NCI-H526 (cell line): ENCODE results near the gene ERRFI1.
"Not testable (repeated sequence)": the region's sequence is repeated elsewhere in the genome, so short reads cannot be mapped to it uniquely, and the experiment has no call there.

Experiments used
- DNase-seq, 2 experiments: peaks; one replicate each; lab custom pipeline; 2025; lab: John Stamatoyannopoulos, UW

ERRFI1 gene

GRCh38 chr1:8026153-8026975 is at the start of gene ERRFI1:
Gene ERRFI1 (minus strand): TSS chr1:8026309. CDS start chr1:8015619, 10,690 bp downstream.
- peak; percentile 63 to 94 for DNase-seq

DNA sequence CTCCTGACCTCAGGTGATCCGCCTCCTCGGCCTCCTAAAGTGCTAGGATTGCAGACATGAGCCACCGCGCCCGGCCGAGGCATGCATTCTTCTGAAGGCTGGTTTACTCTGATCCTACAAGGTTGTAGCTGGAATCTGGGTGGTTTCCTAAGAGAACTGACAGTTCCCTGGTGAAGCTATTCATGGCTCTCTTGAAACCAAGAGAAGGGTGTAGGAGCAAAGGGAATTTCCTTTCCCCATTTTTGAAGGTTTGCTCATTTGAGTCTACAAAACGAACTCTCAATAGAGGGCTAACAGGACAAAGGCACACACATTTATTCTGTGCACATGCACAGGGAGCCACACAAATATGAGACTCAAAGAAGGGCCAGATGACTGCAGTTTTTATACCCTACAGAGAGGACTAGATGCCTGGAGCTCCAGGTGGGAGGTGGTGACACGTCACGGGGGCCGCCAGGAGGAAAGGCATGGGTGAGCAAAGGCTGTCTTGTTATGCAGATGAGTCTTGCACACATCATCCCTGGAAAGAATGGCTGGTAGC is 49.5 kb upstream of the ERRFI1 start:
- DNase-seq = no peak

DNA sequence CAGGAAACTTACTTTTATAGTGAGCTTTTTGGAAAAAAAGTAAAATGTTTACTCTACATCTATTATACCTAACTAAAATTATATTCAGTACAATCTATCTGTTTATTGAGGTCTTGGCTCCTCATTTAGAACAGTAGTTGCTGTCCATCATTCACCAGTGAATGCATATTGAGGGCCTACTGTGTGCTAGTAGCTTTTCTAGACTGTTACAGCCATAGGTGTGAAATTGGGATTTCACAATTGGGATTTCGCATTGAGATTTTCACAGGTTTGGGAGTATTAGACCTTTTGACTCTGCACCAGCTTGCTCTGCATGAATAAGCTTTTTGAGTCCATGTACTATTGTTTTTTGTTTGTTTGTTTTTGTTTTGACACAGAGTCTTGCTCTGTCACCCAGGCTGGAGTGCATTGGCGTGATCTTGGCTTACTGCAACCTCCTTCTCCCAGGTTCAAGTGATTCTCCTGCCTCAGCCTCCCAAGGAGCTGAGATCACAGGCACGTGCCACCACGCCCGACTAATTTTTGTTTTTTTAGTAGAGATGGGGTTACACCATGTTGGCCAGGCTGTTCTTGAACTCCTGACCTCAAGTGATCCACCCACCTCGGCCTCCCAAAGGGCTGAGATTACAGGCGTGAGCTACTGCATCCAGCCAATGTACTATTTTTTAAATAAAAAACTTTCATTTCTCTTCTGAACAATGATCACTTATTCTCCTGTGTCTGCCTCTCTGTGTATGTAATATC is 47.2 kb upstream of the ERRFI1 start:
- DNase-seq = no peak

DNA sequence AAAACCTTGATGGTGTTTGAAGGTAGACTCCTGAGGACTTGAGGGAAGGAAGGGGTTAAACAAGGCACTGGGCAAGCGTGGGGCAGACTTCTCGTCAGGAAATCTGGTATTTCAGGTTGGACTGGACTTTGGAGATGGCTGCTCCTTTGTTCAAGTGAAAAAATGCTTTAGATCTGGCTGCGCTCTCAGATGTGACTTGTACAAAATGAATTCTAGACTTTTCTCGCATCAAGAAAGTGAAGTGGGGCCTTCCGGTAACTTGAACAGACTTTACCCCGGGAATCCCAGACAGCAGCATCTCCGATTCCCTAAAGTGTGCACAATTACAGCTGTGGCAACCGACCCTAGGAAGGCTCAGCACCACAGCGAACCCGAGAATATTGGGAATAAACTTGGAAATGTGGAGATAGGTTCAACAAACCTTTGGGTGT is 44.3 kb upstream of the ERRFI1 start:
- peak; percentile 73 to 86 for DNase-seq

GRCh38 chr1:8069614-8070320 is 43.7 kb upstream of the ERRFI1 start:
- DNase-seq = not testable (repeated sequence)

DNA sequence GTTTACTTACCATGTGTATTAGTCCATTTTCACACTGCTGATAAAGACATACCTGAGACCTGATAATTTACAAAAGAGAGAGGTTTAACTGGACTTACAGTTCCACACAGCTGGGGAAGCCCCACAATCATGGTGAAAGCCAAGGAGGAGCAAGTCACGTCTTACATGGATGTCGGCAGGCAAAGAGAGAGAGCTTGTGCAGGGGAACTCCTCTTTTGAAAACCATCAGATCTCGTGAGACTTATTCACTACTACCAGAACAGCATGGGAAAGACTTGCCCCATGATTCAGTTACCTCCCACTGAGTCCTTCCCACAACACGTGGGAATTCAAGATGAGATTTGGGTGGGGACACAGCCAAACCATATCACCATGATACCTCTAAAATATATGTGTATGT is 39.3 kb upstream of the ERRFI1 start:
- no peak for DNase-seq

DNA sequence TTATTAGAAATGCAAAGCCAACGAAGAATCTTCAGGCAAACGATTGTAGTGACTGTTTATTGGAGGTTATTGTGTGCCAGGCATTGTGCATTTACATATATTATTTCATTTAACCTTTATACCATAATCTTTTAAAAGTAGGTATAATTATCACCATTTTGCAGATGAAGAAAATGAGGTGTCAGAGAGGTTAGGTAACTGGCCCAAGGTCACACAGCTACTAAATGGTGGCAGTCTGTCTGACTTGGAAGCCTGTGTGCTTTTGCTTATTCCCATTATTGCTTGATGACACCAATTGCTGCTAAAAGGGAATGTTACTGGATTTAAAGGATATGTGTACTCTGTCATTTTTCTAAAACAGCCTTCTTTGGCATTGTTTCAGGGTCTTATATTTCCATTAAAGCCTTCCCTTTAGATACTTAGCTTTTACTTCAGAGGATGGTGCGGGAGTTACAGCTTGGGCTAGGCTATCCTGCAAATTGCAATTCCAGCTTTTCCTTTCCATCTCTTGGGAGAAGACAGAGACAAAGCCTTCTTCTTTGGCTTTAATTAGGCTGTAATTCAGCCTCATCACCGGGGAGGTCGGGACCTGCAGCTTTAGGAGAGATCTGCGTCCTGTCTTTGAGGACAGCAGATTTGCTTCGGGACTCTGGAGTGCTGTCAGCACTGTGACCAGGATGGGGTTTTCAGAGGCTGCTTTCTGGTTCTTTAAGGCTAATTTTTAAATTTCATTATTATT is 37.4 kb upstream of the ERRFI1 start:
- no peak for DNase-seq

DNA sequence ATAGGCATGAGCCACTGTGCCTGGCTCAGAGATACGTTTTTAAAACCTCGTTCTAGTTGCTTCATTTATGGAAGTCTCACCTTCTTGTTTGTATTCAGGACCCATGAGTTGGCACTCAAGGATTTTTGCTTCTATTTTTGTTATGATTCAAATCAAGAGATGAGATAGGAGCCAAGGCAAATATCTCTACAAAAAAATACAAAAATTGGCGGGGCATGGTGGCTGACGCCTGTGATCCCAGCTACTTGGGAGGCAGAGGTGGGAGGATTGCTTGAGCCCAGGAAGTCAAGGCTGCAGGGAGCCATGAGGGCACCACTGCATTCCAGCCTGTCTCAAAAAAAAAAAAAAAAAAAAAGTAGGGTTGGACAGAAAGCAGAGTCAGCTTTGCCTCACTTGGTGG is 36.8 kb upstream of the ERRFI1 start:
- no peak for DNase-seq

DNA sequence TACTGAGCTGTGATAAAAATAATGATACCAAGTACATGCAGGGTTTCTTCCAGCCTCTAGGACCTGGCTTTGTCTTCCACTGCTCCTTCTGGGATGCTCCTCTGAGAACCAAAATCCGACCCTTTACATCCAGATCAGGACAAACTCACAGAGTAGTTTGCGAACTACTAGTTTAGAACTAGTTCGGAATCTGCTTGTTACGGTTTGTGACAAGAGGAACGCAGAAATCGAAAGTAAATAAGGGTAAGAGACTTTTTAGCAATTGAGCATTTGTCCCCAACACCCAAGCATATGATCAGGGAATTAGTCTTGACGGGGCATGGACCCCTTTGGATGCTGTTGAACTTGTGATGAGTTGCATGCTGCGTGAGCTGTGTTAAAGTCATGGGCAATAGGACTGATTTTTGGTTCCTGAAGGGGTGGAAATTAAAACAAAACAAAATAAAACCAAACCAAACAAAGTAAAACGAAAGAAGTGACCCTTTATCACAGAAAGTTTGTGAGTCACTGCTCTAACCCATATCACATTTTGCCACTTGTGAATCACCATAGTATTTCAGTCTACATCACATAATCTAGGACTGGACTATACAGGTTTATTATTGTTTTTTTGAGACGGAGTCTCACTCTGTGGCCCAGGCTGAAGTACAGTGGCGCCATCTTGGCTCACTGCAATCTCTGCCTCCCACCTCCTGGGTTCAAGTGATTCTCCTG is 35.7 kb upstream of the ERRFI1 start:
- no peak for DNase-seq

- DNase-seq = no peak
Observed at GRCh38 chr1:8061210-8061609, 35.1 kb upstream of the ERRFI1 start.

- no peak for DNase-seq
Observed at GRCh38 chr1:8059161-8059622, 33.1 kb upstream of the ERRFI1 start.

DNA sequence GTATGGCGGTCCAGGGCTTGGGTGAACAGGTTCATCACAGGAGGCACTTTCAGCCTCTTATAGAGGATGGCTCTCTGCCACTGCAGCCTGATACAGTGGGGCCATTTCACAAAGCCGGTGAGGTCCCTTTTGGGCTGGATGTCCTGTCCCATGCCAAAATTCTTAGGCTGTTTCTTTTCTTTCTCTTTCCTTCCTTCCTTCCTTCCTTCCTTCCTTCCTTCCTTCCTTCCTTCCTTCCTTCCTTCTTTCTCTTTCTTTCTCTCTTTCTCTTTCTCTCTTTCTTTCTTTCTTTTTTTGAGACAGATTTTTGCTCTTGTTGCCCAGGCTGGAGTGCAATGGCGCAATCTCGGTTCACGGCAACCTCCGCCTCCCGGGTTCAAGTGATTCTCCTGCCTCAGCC is 31.7 kb upstream of the ERRFI1 start:
- not testable (repeated sequence) for DNase-seq

- DNase-seq = no peak
Observed at GRCh38 chr1:8055973-8056372, 29.9 kb upstream of the ERRFI1 start.

- no peak for DNase-seq
Observed at GRCh38 chr1:8053878-8054567, 27.9 kb upstream of the ERRFI1 start.

DNA sequence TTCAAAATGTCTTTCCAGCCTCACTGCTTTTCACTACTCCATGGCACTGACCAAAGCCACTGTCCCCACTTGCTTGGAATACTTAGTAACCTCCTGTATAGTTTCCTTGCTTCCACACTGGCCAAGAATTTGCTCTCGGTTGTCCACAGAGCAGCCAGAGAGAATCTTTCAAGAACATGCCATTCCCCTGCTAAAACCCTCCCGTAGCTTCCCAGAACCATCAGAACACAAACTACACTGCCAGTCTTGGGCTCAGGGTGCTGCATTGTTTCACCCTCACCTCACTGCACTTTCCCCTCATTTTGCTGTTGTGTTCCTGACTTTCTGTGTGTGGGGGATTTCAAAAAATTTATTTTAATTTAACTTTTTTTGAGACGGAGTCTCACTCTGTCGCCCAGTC is 25.5 kb upstream of the ERRFI1 start:
- DNase-seq = no peak

- DNase-seq = not testable (repeated sequence)
Observed at GRCh38 chr1:8049229-8049628, 23.1 kb upstream of the ERRFI1 start.

DNA sequence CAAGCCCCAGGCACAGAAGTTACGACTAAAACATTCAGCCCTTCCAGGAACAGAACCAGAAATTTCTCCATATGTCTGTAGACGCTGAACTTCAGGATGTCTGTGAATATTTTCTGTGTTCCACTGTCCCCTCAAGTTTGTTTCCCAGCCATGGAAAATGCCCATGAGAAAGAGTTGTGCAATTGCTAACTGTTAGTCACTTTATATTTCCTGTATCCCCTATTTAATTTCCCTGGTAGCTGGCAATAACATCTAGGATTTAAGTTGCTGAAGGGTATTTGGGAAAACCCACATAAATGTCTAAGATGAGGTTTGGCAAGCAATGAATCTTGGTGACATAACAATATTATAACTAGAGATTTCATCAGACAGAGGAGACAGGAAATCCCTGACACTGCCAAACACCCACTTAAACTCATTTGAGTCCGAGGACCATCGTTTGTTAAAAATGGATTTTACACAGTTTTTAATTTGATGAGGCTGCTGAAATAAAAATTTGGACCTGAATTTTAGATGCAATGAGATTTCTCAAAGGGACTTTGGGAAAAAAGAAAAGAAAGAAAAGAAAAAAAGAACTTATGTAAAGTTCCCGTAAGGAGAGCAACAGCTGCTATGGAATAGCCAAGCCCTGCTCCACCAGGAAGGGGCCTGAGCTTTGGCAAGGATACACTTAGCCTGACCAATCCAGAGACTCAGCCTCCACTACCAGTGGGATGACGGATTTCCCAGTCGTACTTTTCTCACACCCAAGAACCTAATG is 21.8 kb upstream of the ERRFI1 start:
- DNase-seq = no peak

- no peak for DNase-seq
Observed at GRCh38 chr1:8047112-8047511, 21.0 kb upstream of the ERRFI1 start.

GRCh38 chr1:8046391-8046790 is 20.3 kb upstream of the ERRFI1 start:
- DNase-seq = no peak
